Skeletal muscle tissue (tissue), 4 donors: ENCODE results near the gene HMHB1. TPM values are rescaled to one million over a fixed set of nuclear protein-coding genes. Genes with fewer than 3 reads are reported as not detected.

Experiments
- H3K27ac ChIP-seq: one replicate; pipeline ENCODE4 v1.7.0; 2013; ENCODE audit warnings: mild to moderate bottlenecking, low read depth, low read length, inconsistent platforms
- H3K27me3 ChIP-seq, 3 donors: one replicate each; pipeline ENCODE4 v1.7.0; 2013; ENCODE audit warnings: low read length in 3 of 3; ENCODE audit not compliant: control insufficient read depth in 3 of 3, insufficient read depth in 3 of 3
- H3K36me3 ChIP-seq, 3 donors: one replicate each; pipeline ENCODE4 v1.7.0; 2013; ENCODE audit warnings: low read length in 3 of 3; ENCODE audit not compliant: control insufficient read depth in 3 of 3, insufficient read depth in 3 of 3
- H3K4me1 ChIP-seq, 3 donors: one replicate each; pipeline ENCODE4 v1.7.0; 2013; ENCODE audit warnings: low read length in 3 of 3, mild to moderate bottlenecking in 3 of 3; ENCODE audit not compliant: control insufficient read depth in 3 of 3, insufficient read depth in 3 of 3
- H3K4me3 ChIP-seq, 3 donors: one replicate each; pipeline ENCODE4 v1.7.0; 2013; ENCODE audit warnings: low read length in 3 of 3
- H3K9ac ChIP-seq, 3 donors: one replicate each; pipeline ENCODE4 v1.7.0; 2013; ENCODE audit warnings: low read length in 3 of 3, mild to moderate bottlenecking in 3 of 3, moderate library complexity in 2 of 3, low read depth in 1 of 3
- H3K9me3 ChIP-seq, 3 donors: one replicate each; pipeline ENCODE4 v1.7.0; 2013; ENCODE audit warnings: low read length in 3 of 3; ENCODE audit not compliant: control insufficient read depth in 3 of 3
- total RNA-seq: library from RNA; depleted of rRNA; stranded (reverse); fragments of >200 nt; gene quantifications from one replicate; pipeline ENCODE4 v1.2.3, GENCODE V29; 2014
- donor health status: Osteomylitis.

HMHB1 gene
- total RNA-seq, 1 donor from 2014 or later = not detected

GRCh38 chr5:143779506-143779905, 32.5 kb upstream of the HMHB1 start:
- no peak overlapping the region for H3K9ac ChIP-seq
- H3K9me3 ChIP-seq = no peaks in the 10 kb centered on the region
- H3K27me3 ChIP-seq = no peaks in the 10 kb centered on the region
- no peaks in the 10 kb centered on the region for H3K4me1 ChIP-seq
- no peak overlapping the region for H3K27ac ChIP-seq
- no peak overlapping the region for H3K4me3 ChIP-seq
- H3K36me3 ChIP-seq = no peaks in the 10 kb centered on the region

GRCh38 chr5:143781993-143782520, 29.9 kb upstream of the HMHB1 start:
- H3K9ac ChIP-seq = no peak overlapping the region
- H3K4me3 ChIP-seq = no peak overlapping the region
- H3K27me3 ChIP-seq = no peaks in the 10 kb centered on the region
- H3K4me1 ChIP-seq = no peaks in the 10 kb centered on the region
- H3K36me3 ChIP-seq = no peaks in the 10 kb centered on the region
- H3K9me3 ChIP-seq = no peaks in the 10 kb centered on the region
- H3K27ac ChIP-seq = no peak overlapping the region

- Histone ChIP-seq H3K36me3 (no peaks in the 10 kb centered on the region), H3K9me3 (no peaks in the 10 kb centered on the region), H3K9ac (no peak overlapping the region), H3K27ac (no peak overlapping the region), H3K27me3 (no peaks in the 10 kb centered on the region), H3K4me3 (no peak overlapping the region), H3K4me1 (no peaks in the 10 kb centered on the region)
These were observed 29.2 kb upstream of the HMHB1 start for GRCh38 chr5:143782588-143783386.

GRCh38 chr5:143788401-143788800, 23.6 kb upstream of the HMHB1 start:
- H3K4me1 ChIP-seq = peaks cover 0 to 4% (median 0%) of the 10 kb centered on the region in 3 donors

GRCh38 chr5:143790457-143791112, 21.4 kb upstream of the HMHB1 start:
- Histone ChIP-seq H3K27me3 (no peaks in the 10 kb centered on the region), H3K9ac (no peak overlapping the region), H3K4me3 (no peak overlapping the region), H3K9me3 (no peaks in the 10 kb centered on the region), H3K36me3 (no peaks in the 10 kb centered on the region), H3K27ac (no peak overlapping the region), H3K4me1 (peaks cover 0 to 4% (median 0%) of the 10 kb centered on the region in 3 donors)

More at GRCh38 chr5:143788401-143788800, 23.6 kb upstream of the HMHB1 start:
- no peaks in the 10 kb centered on the region for H3K27me3 ChIP-seq
- no peaks in the 10 kb centered on the region for H3K36me3 ChIP-seq
- H3K9ac ChIP-seq = no peak overlapping the region
- H3K4me3 ChIP-seq = no peak overlapping the region
- H3K27ac ChIP-seq = no peak overlapping the region
- H3K9me3 ChIP-seq = no peaks in the 10 kb centered on the region

- Histone ChIP-seq H3K9ac (no peak overlapping the region), H3K4me3 (peak overlapping the region in 1 of 3 donors; percentile 27), H3K27ac (no peak overlapping the region), H3K9me3 (no peaks in the 10 kb centered on the region), H3K27me3 (no peaks in the 10 kb centered on the region), H3K36me3 (no peaks in the 10 kb centered on the region), H3K4me1 (peaks cover 0 to 4% (median 0%) of the 10 kb centered on the region in 3 donors)
These were observed 19.9 kb upstream of the HMHB1 start for GRCh38 chr5:143791848-143792731.

- H3K9ac ChIP-seq = no peak overlapping the region
- H3K9me3 ChIP-seq = no peaks in the 10 kb centered on the region
- H3K4me3 ChIP-seq = no peak overlapping the region
- H3K4me1 ChIP-seq = peaks cover 0 to 4% (median 0%) of the 10 kb centered on the region in 3 donors
- no peaks in the 10 kb centered on the region for H3K27me3 ChIP-seq
- H3K27ac ChIP-seq = no peak overlapping the region
- H3K36me3 ChIP-seq = no peaks in the 10 kb centered on the region
These were observed 18.7 kb upstream of the HMHB1 start for GRCh38 chr5:143793249-143793648.

- Histone ChIP-seq H3K4me3 (no peak overlapping the region), H3K27me3 (no peaks in the 10 kb centered on the region), H3K36me3 (no peaks in the 10 kb centered on the region), H3K27ac (no peak overlapping the region), H3K9me3 (no peaks in the 10 kb centered on the region), H3K4me1 (peaks cover 0 to 7% (median 0%) of the 10 kb centered on the region in 3 donors), H3K9ac (no peak overlapping the region)
These were observed 15.8 kb upstream of the HMHB1 start for GRCh38 chr5:143796125-143796524.

- Histone ChIP-seq H3K36me3 (no peaks in the 10 kb centered on the region), H3K27me3 (no peaks in the 10 kb centered on the region), H3K27ac (no peak overlapping the region), H3K9me3 (no peaks in the 10 kb centered on the region), H3K4me1 (peaks cover 0 to 9% (median 0%) of the 10 kb centered on the region in 3 donors), H3K9ac (no peak overlapping the region), H3K4me3 (no peak overlapping the region)
These were observed 15.2 kb upstream of the HMHB1 start for GRCh38 chr5:143796753-143797152.
